Neuronal stem cell (in vitro differentiated cells): Measurements from ENCODE around the gene STBD1.

ENCODE experiments used
- DNase-seq: peaks from one replicate; pipeline ENCODE4 v3.0.0-alpha.2; 2013; ENCODE audit warnings: low spot score
- H2AFZ ChIP-seq: one replicate; pipeline ENCODE4 v1.6.1; 2013; ENCODE audit warnings: mild to moderate bottlenecking, low read length, inconsistent platforms
- H2AK5ac ChIP-seq: 2 replicates; pipeline ENCODE4 v1.6.1; 2013; ENCODE audit warnings: low read depth, mild to moderate bottlenecking, inconsistent platforms, low read length, moderate library complexity, mixed read lengths
- H2BK120ac ChIP-seq: 2 replicates; pipeline ENCODE4 v1.6.1; 2013; ENCODE audit warnings: low read depth, mild to moderate bottlenecking, inconsistent platforms, low read length, moderate library complexity, mixed read lengths
- H2BK12ac ChIP-seq: one replicate; pipeline ENCODE4 v1.6.1; 2013; ENCODE audit warnings: low read length, inconsistent platforms
- H2BK15ac ChIP-seq: 2 replicates; pipeline ENCODE4 v1.6.1; 2013; ENCODE audit warnings: mild to moderate bottlenecking, low read length, inconsistent platforms, mixed read lengths
- H2BK5ac ChIP-seq: one replicate; pipeline ENCODE4 v1.6.1; 2013; ENCODE audit warnings: inconsistent platforms, mild to moderate bottlenecking, low read length, moderate library complexity
- H3K14ac ChIP-seq: one replicate; pipeline ENCODE4 v1.6.1; 2013; ENCODE audit warnings: low read length, inconsistent platforms
- H3K18ac ChIP-seq: 2 replicates; pipeline ENCODE4 v1.6.1; 2013; ENCODE audit warnings: low read length, inconsistent platforms
- H3K23ac ChIP-seq: 2 replicates; pipeline ENCODE4 v1.6.1; 2013; ENCODE audit warnings: low read depth, mild to moderate bottlenecking, mixed read lengths, low read length, inconsistent platforms; ENCODE audit not compliant: poor library complexity
- H3K27ac ChIP-seq: replicated peaks from 3 replicates; pipeline ENCODE4 v1.5.1; 2013; ENCODE audit warnings: low read length, inconsistent platforms
- H3K27me3 ChIP-seq, 3 experiments: 2 replicates each; pipeline ENCODE4 v1.6.1; 2013; ENCODE audit warnings: low read length in 3 of 3, mild to moderate bottlenecking in 2 of 3, inconsistent platforms in 1 of 3, low read depth in 1 of 3, mixed read lengths in 1 of 3, moderate library complexity in 1 of 3; ENCODE audit not compliant: control insufficient read depth in 3 of 3, insufficient read depth in 3 of 3
- H3K36me3 ChIP-seq, 2 donors: replicated peaks in 1 of 2; 2 replicates each; pipeline ENCODE4 v1.6.1; 2013; ENCODE audit warnings: low read length in 2 of 2; ENCODE audit not compliant: control insufficient read depth in 2 of 2, insufficient read depth in 2 of 2
- H3K4ac ChIP-seq: 2 replicates; pipeline ENCODE4 v1.6.1; 2013; ENCODE audit warnings: inconsistent platforms, mild to moderate bottlenecking, low read length, moderate library complexity
- H3K4me1 ChIP-seq, 2 donors: 1 replicate in 1 of 2; 2 replicates in 1 of 2; pipeline ENCODE4 v1.6.1; 2013; ENCODE audit warnings: low read length in 2 of 2, low read depth in 1 of 2; ENCODE audit not compliant: control insufficient read depth in 2 of 2, insufficient read depth in 1 of 2
- H3K4me2 ChIP-seq: one replicate; pipeline ENCODE4 v1.6.1; 2013; ENCODE audit warnings: mild to moderate bottlenecking, low read length, inconsistent platforms; ENCODE audit not compliant: insufficient read depth, poor library complexity, severe bottlenecking
- H3K4me3 ChIP-seq, 2 donors: 2 replicates each; pipeline ENCODE4 v1.5.1; 2013; ENCODE audit warnings: low read length in 2 of 2, mild to moderate bottlenecking in 2 of 2, inconsistent platforms in 1 of 2, moderate library complexity in 1 of 2
- H3K79me1 ChIP-seq: one replicate; pipeline ENCODE4 v1.6.1; 2013; ENCODE audit warnings: low read depth, mild to moderate bottlenecking, inconsistent platforms, low read length, moderate library complexity
- H3K9ac ChIP-seq: one replicate; pipeline ENCODE4 v1.6.1; 2013; ENCODE audit warnings: mild to moderate bottlenecking, low read depth, low read length, inconsistent platforms; ENCODE audit not compliant: poor library complexity
- H3K9me3 ChIP-seq, 2 donors: replicated peaks in 1 of 2; 2 replicates each; pipeline versions ENCODE3 to v1.6.1; 2013; ENCODE audit warnings: low read length in 2 of 2, mild to moderate bottlenecking in 2 of 2, inconsistent platforms in 1 of 2, low read depth in 1 of 2, mixed read lengths in 1 of 2, moderate library complexity in 1 of 2; ENCODE audit not compliant: control insufficient read depth in 2 of 2, insufficient read depth in 1 of 2
- H4K8ac ChIP-seq: one replicate; pipeline ENCODE4 v1.6.1; 2013; ENCODE audit warnings: low read depth, mild to moderate bottlenecking, inconsistent platforms, low read length, moderate library complexity
- H4K91ac ChIP-seq: one replicate; pipeline ENCODE4 v1.6.1; 2013; ENCODE audit warnings: low read length, low read depth, mild to moderate bottlenecking, inconsistent platforms; ENCODE audit not compliant: poor library complexity
- WGBS, 2 donors: extraction: QIAGEN DNeasy Blood & Tissue Kit; methylation state at CpG; one replicate each; pipeline ENCODE4 v1.1.7; 2013; ENCODE audit warnings: missing lambda C conversion rate in 2 of 2, mixed read lengths in 1 of 2; ENCODE audit not compliant: insufficient read length in 2 of 2, insufficient replicate concordance in 1 of 2; ENCODE audit errors: extremely low coverage in 2 of 2; 5-methylcytosine and 5-hydroxymethylcytosine counted together

STBD1 gene

GRCh38 chr4:76271248-76271647, 35.3 kb upstream of the STBD1 start:
- H4K91ac ChIP-seq = no peak overlapping the region
- no peak overlapping the region for H3K4me3 ChIP-seq
- no peaks in the 10 kb centered on the region for H3K4me1 ChIP-seq
- H3K27me3 ChIP-seq = no peaks in the 10 kb centered on the region
- H3K9me3 ChIP-seq = no peaks in the 10 kb centered on the region
- H2AFZ ChIP-seq = no peak overlapping the region
- no peak overlapping the region for H2BK5ac ChIP-seq
- H3K27ac ChIP-seq = no peak overlapping the region
- H3K9ac ChIP-seq = no peak overlapping the region
- no peak overlapping the region for H2BK15ac ChIP-seq
- no peak for DNase-seq
- H3K14ac ChIP-seq = no peak overlapping the region
- H3K18ac ChIP-seq = no peak overlapping the region
- H3K36me3 ChIP-seq = no peaks in the 10 kb centered on the region
- H2AK5ac ChIP-seq = no peak overlapping the region
- no peak overlapping the region for H4K8ac ChIP-seq
- no peak overlapping the region for H3K4ac ChIP-seq
- no peak overlapping the region for H3K4me2 ChIP-seq
- no peak overlapping the region for H3K23ac ChIP-seq
- WGBS, 2 donors = no CpG with 5 or more reads among the region's 6 CpGs
- no peak overlapping the region for H2BK12ac ChIP-seq
- no peaks in the 10 kb centered on the region for H3K79me1 ChIP-seq
- no peak overlapping the region for H2BK120ac ChIP-seq

- Histone ChIP-seq H3K23ac (no peak overlapping the region), H3K9me3 (no peaks in the 10 kb centered on the region), H2AFZ (no peak overlapping the region), H2BK15ac (no peak overlapping the region), H3K18ac (no peak overlapping the region), H3K4me2 (no peak overlapping the region), H2AK5ac (no peak overlapping the region), H3K79me1 (no peaks in the 10 kb centered on the region), H2BK5ac (no peak overlapping the region), H3K4me1 (no peaks in the 10 kb centered on the region), H3K4me3 (no peak overlapping the region), H4K8ac (no peak overlapping the region), H3K36me3 (no peaks in the 10 kb centered on the region), H2BK12ac (no peak overlapping the region), H3K4ac (no peak overlapping the region), H3K9ac (no peak overlapping the region), H3K14ac (no peak overlapping the region), H2BK120ac (no peak overlapping the region), H3K27ac (no peak overlapping the region), H3K27me3 (no peaks in the 10 kb centered on the region), H4K91ac (no peak overlapping the region)
- no peak for DNase-seq
These were observed 34.5 kb upstream of the STBD1 start for GRCh38 chr4:76272073-76272472.

- Histone ChIP-seq H3K9me3 (no peaks in the 10 kb centered on the region), H4K91ac (no peak overlapping the region), H3K18ac (no peak overlapping the region), H2AFZ (no peak overlapping the region), H3K27me3 (no peaks in the 10 kb centered on the region), H3K4ac (no peak overlapping the region), H3K79me1 (no peaks in the 10 kb centered on the region), H2BK5ac (no peak overlapping the region), H4K8ac (no peak overlapping the region), H3K4me1 (no peaks in the 10 kb centered on the region), H3K36me3 (no peaks in the 10 kb centered on the region), H3K4me2 (no peak overlapping the region), H2BK15ac (no peak overlapping the region), H3K23ac (no peak overlapping the region), H3K9ac (no peak overlapping the region), H2BK12ac (no peak overlapping the region), H2AK5ac (no peak overlapping the region), H3K14ac (no peak overlapping the region), H3K4me3 (no peak overlapping the region), H3K27ac (no peak overlapping the region), H2BK120ac (no peak overlapping the region)
- no CpG with 5 or more reads among the region's 1 CpG for WGBS, 2 donors
- no peak for DNase-seq
These were observed 34.0 kb upstream of the STBD1 start for GRCh38 chr4:76272582-76272981.

GRCh38 chr4:76272999-76273398, 33.5 kb upstream of the STBD1 start:
- Histone ChIP-seq H3K27ac (no peak overlapping the region), H2BK12ac (no peak overlapping the region), H3K4ac (no peak overlapping the region), H3K79me1 (no peaks in the 10 kb centered on the region), H2BK5ac (no peak overlapping the region), H3K9ac (no peak overlapping the region), H3K4me1 (no peaks in the 10 kb centered on the region), H2AK5ac (no peak overlapping the region), H3K23ac (no peak overlapping the region), H3K27me3 (no peaks in the 10 kb centered on the region), H3K14ac (no peak overlapping the region), H2AFZ (no peak overlapping the region), H4K8ac (no peak overlapping the region), H3K36me3 (no peaks in the 10 kb centered on the region), H3K4me2 (no peak overlapping the region), H3K4me3 (no peak overlapping the region), H2BK120ac (no peak overlapping the region), H3K18ac (no peak overlapping the region), H3K9me3 (no peaks in the 10 kb centered on the region), H4K91ac (no peak overlapping the region), H2BK15ac (no peak overlapping the region)
- no CpG with 5 or more reads among the region's 5 CpGs for WGBS, 2 donors
- no peak for DNase-seq
